ENCODE results near the gene NCOA3.
A peak's percentile ranks its signal among the peaks of the same experiment; 100 is the strongest.

Gene NCOA3

DNA sequence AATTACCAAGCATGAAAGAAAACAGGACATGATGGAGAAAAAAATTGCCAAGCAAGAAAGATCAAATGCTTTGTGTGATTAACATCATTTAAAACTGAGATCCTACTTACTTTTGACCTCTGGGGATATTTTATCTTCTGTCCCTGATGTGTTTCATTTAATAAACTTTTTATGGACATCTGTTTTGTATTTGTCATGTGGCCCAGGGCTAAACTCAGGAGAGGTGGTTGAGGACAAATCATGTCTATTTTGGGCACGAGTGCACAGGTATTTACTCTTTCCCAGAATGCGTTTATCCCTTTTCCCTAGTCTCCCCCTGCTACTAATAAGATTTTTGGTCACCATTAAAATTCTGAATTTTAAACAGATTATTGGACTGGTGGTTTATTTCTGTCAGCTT is 128.2 kb downstream of the NCOA3 start:
- no peak for DNase-seq (ENCODE audit: low read depth in 2 of 2)

DNA sequence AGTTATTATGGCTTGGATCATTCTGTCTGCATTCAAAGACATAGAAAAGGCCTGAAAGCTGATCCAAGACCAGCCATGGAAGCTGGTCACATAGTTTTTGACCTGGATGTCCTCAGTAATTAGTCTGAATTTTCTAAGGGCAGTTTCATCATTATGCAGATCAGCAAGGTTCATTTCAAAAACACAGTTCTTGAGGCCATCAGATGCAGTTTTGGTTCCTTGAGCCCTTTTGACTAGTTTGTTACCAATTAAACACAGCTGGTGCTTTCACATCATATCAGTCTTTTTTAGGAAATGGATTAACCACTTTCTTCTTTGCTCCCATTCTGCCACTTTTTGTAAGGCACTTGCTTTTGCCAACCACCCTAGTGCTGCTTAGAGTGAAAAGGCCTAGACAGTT is 129.4 kb downstream of the NCOA3 start:
- DNase-seq (ENCODE audit: low read depth in 2 of 2): no peak

DNA sequence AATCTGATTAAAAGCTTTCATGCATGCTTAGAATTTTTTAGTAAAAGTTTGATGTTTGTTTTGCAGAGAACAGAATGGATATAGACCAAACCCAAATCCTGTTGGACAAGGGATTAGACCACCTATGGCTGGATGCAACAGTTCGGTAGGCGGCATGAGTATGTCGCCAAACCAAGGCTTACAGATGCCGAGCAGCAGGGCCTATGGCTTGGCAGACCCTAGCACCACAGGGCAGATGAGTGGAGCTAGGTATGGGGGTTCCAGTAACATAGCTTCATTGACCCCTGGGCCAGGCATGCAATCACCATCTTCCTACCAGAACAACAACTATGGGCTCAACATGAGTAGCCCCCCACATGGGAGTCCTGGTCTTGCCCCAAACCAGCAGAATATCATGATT is 133.6 kb downstream of the NCOA3 start:
- no peak for DNase-seq (ENCODE audit: low read depth in 2 of 2)

DNA sequence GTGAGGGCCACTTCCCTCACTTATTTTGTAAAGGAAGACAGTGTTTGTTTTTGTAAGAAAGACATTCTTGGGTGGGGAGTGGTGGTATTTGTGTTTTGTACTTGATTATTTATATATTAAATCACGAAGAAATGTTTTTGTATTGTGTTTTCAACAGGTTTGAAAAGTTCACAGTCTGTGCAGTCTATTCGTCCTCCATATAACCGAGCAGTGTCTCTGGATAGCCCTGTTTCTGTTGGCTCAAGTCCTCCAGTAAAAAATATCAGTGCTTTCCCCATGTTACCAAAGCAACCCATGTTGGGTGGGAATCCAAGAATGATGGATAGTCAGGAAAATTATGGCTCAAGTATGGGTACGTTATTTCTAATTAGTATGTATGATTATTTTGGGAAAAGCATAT is 137.2 kb downstream of the NCOA3 start:
- no peak for DNase-seq (ENCODE audit: low read depth in 2 of 2)

DNA sequence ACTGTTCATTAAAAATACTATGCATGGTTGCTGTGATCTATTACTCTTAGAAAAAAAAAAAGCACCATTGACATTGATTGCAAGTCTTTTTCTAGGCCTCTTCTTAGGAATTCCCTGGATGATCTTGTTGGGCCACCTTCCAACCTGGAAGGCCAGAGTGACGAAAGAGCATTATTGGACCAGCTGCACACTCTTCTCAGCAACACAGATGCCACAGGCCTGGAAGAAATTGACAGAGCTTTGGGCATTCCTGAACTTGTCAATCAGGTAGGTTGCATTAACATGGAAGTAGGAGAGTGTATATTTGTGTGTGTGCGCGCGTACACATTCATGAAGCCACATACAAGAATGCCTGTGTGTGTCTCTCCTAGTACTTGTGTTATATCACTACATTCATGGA is 140.4 kb downstream of the NCOA3 start:
- no peak for DNase-seq (ENCODE audit: low read depth in 2 of 2)

DNA sequence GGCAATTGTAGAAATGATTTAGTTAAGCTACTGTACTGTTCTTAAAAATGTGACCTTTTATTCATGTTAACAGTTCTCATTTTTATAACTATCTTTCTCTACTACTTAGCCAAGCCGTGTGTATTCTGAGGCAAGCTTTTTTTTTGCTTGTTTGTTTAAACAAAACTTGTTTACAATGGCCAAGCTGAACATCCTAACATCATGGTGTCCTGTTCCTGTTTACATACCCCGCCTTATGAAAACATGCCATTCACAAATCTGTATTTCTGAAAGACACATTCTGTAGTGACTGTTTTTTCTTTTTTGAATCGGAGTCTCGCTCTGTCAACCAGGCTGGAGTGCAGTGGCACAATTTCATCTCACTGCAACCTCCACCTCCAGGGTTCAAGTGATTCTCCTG is 140.9 kb downstream of the NCOA3 start:
- no peak for DNase-seq (ENCODE audit: low read depth in 2 of 2)

DNA sequence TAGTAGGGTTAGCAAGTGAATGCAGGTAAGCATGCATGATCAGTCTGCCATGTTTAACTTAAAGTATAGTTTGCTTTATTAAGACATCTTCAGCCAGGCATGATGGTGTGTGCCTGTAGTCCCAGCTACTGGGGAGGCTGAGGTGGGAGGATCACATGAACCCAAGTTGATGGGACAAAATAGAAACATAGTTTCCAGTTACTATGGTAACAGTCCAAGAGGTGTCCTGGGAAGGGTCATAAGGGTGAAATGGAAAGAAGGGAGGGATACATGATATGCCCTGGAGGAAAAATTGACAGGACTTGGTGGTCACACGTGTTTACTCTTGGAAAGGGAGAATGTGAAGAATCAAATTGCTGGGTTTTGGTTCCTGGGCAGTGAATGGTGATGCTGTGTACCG is 143.9 kb downstream of the NCOA3 start:
- DNase-seq (ENCODE audit: low read depth in 2 of 2): no peak

DNA sequence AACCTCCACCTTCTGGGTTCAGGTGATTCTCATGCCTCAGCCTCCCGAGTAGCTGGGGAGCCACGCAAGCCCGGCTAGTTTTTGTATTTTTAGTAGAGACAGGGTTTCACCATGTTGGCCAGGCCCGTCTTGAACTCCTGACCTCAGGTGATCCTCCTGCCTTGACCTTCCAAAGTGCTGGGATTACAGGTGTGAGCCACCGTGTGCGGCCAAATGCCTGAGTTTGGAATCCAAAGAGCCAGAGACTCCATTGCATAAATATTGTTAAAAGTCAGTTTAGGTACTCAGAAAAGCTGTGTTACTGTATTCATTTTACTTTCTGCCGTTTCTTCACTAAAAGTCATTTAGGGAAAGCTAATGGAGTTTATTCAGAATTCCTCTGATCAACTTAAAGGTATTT is 146.3 kb downstream of the NCOA3 start:
- no peak for DNase-seq (ENCODE audit: low read depth in 2 of 2)

DNA sequence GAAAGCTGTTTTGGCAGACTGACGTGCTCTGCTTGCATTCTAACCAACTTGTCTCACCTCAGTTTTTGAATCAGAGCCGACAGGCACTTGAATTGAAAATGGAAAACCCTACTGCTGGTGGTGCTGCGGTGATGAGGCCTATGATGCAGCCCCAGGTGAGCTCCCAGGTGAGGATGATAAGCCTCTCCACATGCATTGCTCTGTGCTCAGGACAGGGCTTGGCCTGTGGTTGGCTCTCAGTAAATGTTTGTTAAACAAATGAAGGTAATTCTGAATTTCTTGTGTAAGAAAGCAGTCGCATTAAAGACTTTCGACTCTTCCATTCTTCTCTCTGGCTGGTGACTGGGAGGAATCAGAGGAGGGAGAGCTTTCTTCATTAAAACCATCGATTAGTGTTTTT is 147.3 kb downstream of the NCOA3 start:
- no peak for DNase-seq (ENCODE audit: low read depth in 2 of 2)

DNA sequence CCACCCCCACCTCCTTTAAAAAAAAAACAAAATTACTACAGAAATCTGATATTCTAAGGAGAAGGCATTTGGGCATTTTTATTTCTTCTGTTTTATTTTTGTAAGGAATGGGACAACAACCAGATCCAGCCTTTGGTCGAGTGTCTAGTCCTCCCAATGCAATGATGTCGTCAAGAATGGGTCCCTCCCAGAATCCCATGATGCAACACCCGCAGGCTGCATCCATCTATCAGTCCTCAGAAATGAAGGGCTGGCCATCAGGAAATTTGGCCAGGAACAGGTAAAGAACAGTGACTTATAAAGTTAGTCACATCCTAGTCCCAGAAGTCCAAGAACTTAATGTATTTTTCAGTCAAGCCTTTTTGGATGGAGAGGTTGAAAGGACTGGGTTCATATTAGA is 150.6 kb downstream of the NCOA3 start:
- no peak for DNase-seq (ENCODE audit: low read depth in 2 of 2)

DNA sequence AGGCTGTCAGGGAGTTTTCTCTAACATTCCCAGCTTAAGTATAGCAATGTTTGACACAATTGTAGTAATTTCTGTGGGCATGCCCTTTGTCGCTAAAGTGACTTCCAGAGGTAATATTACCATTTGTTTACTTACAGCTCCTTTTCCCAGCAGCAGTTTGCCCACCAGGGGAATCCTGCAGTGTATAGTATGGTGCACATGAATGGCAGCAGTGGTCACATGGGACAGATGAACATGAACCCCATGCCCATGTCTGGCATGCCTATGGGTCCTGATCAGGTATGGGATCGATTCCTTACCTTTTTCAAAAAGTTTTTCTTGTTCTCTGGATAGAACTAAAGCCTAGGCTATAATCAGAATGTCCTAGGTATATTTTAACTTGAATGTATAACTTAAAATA is 151.1 kb downstream of the NCOA3 start:
- no peak for DNase-seq (ENCODE audit: low read depth in 2 of 2)

DNA sequence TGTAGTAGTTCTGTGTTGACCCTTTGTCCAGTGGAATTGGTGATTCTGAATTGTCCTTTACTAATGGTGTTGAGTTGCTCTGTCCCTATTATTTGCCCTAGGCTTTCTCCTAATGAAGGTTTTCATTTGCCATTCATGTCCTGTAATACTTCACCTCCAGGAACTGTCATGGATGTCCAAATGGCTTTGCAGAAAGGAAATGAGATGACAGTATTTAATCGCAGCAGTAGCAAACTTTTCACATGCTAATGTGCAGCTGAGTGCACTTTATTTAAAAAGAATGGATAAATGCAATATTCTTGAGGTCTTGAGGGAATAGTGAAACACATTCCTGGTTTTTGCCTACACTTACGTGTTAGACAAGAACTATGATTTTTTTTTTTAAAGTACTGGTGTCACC is 152.2 kb downstream of the NCOA3 start:
- DNase-seq (ENCODE audit: low read depth in 2 of 2): no peak

DNA sequence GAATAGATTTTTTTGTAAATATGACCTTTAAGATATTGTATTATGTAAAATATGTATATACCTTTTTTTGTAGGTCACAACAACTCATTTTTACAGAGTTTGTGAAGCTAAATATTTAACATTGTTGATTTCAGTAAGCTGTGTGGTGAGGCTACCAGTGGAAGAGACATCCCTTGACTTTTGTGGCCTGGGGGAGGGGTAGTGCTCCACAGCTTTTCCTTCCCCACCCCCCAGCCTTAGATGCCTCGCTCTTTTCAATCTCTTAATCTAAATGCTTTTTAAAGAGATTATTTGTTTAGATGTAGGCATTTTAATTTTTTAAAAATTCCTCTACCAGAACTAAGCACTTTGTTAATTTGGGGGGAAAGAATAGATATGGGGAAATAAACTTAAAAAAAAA is 152.7 kb downstream of the NCOA3 start:
- no peak for DNase-seq (ENCODE audit: low read depth in 2 of 2)

DNA sequence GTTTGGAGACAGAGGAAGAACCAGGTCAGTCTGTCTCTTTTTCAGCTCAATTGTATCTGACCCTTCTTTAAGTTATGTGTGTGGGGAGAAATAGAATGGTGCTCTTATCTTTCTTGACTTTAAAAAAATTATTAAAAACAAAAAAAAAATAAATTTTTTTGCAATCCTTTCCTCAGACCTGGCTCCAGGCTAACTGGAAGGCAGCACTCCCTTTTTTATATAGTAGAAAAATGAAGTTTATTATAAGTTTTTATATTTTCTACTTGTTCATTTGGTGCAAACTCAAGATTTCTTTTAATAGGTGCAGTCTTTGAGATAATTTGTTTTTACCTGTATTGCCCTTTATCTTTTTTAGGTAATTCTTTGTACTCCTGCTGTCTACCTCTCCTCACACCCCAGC is 153.9 kb downstream of the NCOA3 start:
- DNase-seq (ENCODE audit: low read depth in 2 of 2): no peak

DNA sequence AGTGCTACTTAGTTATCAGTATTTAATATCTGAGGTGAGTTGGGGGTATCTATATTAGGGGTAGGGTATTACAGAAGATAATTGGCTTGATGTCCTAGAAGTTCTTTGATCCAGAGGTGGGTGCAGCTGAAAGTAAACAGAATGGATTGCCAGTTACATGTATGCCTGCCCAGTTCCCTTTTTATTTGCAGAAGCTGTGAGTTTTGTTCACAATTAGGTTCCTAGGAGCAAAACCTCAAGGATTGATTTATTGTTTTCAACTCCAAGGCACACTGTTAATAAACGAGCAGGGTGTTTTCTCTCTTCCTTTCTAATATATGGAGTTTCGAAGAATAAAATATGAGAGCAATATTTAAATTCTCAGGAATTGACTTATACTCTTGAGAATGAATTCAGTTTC is 154.6 kb downstream of the NCOA3 start:
- DNase-seq (ENCODE audit: low read depth in 2 of 2): no peak

DNA sequence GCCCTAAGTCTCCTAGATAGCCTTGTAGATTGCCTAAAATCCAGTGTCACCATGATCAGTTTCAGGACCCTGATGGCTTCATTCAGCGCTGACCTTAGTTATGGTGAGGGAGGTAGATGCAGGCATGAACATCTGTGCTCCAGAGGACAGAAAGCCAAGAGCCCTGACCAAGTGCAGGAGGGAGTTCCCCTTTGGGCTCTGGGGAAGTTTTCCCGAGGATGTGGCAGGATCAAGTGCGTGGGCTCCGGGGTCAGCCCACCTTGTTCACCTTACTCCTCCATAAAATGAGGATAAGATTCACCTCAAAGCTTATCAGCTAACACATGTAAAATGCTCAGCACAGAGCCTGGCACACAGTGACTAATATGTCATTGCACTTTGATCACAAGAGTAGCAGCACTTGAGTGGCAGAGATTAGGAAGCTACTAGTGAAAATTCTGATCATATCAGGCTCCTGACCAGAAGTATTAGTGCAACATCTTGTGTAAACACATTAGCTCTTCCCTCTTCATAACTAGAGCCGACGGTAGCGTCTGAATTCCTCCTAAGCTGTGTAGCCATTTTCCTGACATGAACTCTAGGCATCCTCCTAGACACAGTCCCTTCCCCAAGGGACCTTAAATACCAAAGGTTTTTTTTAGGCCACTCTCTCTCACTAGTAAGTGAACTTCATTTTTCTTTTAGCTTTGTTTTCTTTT is 158.4 kb downstream of the NCOA3 start:
- no peak for DNase-seq (ENCODE audit: low read depth in 2 of 2)

DNA sequence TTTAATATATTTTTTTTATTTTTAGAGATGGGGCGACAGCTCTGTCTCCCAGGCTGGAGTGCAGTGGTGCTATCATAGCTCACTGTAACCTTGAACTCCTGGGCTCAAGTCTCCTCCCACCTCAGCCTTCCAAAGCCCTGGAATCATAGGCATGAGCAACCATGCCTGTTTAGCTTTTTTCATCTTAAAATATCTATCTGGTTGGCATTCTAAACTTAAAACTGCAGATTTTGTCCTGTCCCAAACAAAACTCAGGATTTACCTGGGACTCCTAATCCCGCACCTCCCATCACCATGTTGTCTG is 158.9 kb downstream of the NCOA3 start:
- no peak for DNase-seq (ENCODE audit: low read depth in 2 of 2)

DNA sequence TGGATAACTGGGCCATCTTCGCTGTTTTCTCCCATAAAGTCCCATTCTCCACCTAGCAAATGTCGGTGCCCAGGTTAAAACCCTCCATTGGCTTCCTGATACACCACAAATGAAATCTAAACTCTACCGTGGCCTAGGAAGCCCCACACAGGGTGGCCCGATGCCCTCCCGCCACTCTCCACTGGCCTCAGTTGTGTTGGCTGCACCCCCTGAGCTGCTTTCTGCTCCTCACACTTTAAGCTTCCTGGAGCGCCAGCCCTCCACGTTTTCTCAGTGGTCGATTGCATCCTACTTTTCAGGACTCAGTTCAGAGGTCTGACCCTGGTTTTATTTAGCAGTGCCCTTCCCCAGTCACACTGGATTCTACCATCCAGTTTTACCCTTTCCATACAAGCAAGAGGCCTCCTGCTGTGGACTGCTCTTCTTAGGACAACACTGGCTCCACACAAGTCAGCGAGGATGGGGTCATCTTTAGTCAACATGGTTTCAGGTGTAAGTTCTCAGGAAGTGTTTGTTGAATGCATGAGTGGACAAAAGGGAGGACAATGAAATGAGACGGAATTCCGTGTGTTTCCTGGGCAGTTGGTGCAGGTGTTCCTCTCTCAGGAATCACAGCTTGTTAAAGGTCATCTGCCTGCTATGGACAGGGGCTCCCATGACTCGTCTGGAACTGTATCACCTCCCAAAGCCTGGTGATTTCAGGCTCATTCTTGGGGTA is 159.5 kb downstream of the NCOA3 start:
- no peak for DNase-seq (ENCODE audit: low read depth in 2 of 2)

DNA sequence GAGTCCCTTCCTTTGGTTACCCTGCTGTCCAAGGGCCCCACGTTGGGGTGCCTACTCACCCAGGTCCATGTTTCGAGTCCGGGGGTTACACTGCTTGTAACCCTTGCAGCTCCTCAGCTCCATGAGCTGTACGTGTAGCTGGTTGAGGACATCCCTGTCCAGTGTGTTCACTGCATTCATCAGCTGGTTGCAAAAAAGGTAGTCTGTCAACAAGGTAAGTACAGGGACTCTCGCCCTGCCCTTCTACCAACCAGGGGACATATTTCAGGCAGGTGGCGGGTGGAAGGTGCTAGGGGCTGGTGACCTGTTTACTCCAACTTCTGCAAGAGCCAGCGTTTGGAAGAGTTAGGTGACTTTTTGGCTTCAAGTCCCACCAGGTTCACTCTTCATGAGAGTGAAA is 160.0 kb downstream of the NCOA3 start:
- DNase-seq (ENCODE audit: low read depth in 2 of 2): no peak

DNA sequence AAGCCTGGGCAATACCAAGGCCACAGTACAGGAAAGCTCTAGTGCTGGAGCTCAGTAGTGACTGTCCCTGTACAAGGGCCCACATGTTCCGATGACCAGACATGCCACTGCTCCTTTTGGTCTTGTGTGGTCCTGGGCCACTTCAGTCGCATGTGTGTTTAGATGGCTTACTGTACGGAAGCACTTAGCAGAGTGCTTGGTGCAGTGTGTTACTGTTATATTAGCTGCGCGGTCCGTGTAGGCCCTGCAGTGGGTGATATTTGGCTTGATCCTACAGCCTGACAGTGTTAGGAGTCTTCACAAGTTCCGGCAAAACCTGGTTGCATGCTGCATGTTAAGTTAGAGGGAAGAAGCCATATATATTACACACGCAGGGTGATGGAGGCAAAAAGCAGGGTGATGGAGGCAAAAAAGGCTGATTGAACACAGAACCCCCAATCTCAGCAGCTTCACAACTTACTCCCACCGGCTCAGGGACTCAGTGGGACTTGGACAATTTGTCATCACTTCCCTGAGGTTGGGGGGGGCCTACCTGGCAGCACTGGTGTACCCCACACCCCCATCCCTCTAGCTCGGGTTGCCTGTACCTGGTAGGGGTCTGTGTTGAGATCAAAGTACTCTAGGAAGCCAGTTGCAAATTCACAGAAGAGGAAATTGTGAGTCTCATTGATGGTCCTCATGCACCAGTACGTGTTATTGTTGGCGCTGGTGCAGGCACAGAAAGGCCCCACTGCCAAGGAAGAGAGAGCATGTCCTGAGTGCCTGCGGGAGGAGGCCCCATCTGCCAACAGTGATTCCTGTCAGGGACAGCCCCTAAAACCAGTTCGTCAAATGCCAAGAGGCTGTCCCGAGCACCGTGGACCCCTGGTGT is 161.0 kb downstream of the NCOA3 start:
- no peak for DNase-seq (ENCODE audit: low read depth in 2 of 2)

DNA sequence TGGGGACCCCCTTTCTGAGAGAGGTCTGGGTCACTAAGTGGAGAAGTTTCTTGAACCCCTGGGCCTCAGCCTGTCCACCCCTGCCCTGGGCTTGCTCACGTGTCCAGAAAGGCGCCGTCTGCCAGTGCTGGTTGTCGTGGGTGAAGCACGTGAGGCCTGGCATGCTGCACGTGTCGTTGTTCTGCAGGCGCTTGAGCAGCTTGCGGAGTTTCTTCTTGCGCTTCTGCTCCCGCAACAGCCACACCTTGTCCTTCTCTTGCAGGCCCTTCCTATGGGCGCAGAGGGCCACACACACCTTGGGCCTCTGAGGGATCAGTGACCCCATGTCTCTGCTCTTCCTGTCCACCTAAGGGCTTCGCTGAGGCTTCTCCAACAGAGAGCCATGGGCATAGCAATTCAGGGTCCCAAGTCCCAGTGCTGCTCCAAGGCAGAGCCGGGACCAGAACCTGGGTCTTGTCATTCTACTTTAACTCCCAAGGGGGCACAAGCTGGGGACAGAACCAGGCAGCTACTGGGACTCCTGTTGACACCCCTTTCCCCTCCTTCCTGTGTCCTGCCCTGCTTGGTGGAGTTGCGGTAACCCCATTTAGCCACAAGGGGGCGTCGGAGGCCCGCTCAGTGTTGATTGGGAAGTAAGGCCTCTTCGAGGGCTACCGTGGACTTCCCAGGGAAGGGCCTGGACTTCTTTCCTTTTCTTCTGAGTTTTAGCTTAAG is 161.8 kb downstream of the NCOA3 start:
- peak; percentile 41 to 48 for DNase-seq (ENCODE audit: low read depth in 2 of 2)

DNA sequence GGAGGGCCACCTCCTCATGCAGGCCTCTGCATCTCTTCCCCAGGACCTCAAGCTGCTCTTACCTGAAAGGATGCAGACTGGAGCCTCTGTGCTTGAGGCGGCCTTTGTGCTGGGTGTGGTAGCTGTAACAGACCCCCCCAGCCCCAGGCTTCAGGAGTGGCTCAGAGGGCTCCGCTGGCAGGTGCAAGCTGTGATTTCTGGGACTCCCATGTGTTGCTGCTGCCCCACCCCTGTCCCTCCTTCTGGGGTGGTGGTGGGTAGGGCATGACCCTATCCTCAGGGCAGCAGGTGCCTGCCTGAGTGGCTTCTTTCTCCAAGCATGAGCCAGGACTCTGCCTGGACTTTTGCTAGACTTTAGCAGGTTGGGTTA is 162.4 kb downstream of the NCOA3 start:
- DNase-seq (ENCODE audit: low read depth in 2 of 2): no peak

Data from stimulated activated CD8-positive, alpha-beta memory T cell treated with anti-CD3 and anti-CD28 coated beads, Interleukin-15, amount 100 ng/mL, for 48 hours (primary cell).